ENCODE data around the gene COL6A3.
"Not testable (repeated sequence)": the region's sequence is repeated elsewhere in the genome, so short reads cannot be mapped to it uniquely, and the experiment has no call there.

Gene COL6A3

DNA sequence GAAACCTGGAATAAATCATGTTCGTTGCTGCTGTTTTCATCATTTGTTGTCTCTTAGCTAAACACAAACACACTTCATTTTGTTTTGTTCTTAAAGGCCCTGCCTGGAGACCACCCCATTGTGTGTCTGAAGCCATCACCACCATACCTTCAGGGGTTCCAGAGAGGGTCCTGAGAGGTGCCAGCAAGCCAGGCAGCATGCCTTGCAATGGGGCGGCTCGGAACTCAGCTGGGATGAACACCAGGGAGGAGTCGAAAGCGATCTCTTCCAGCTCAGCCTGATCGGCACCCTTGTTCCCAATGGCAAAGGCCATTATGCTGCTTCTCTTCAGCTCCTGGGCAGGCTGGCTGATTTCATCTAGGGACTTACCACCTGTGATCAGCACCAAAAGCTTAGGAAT, 33.2 kb downstream of the COL6A3 start:
- no peak for DNase-seq (ENCODE audit: low read depth in 2 of 2)

GRCh38 chr2:237379636-237380035, 34.3 kb downstream of the COL6A3 start:
- no peak for DNase-seq (ENCODE audit: low read depth in 2 of 2)

DNA sequence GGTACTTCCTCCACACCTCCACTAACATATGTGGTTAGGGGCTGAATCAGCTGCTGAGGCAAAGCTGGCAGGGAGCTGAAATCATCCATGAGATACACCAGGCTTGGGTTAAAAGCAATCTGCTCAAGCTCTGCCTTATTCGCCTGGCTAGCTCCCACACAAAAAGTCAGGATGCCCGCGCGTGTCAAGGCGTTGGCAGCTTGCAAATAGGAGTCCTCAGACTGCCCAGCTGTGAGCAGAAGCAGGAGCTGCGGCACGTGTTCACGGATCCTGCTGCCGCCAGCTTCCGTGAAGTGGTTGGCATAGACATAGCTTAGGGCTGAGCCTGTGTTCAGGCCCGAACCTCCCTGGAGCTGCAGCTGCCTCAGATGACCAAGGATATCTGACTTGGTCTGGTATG, 35.3 kb downstream of the COL6A3 start:
- DNase-seq (ENCODE audit: low read depth in 2 of 2) = no peak

DNA sequence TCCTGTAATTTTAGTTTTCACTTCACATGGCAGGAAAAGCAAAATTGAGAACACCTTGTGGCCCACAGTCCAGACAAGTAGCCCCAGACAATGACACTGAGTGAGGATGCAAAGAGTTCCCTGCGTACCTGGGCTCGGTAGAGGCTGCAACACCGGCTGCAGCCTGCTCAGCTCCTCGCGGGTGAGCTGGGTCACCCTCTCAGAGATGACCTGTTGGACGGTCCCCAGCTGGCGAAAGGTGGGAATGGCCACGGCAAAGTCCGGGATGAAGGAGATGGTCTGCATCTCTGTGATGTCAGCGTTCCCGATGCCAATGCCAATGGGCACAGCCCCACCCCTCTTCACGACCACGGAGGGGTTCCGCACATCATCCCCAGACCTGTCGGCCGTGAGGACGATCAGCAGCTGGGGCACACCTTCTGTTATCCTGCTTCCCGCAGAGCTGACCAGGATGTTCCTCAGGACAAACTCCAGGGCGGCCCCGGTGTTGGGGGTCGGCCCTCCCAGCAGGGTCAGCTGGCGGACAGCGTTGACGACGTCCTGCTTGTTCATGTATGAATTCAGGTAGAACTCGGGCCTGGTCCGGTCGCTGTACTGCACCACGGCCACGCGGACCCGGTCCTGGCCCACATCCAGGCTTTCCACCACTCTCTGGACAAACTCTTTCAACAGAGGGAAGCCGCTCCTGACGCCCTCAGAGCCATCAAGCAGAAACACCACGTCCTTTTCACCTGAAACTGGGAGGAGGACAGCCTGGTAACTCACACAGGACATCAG, 39.5 kb downstream of the COL6A3 start:
- DNase-seq (ENCODE audit: low read depth in 2 of 2) = no peak

DNA sequence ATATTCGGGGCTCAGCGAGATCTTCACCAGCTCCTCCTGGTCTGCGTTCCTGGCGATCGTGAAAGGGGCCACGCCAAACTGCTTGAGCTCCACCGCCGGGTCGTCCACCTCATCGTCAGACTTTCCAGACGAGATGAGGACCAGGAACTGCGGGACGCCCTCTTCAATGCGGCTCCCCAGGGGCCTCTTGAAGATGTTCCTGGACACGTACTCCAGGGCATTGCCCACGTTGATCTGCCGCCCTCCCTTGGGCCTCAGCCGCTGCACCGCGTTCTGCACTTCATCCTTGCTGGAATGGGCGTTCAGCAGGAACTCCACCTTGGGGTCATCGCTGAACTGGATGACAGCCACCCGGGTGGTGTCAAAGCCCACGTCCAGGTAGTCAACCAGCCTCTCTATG, 42.1 kb downstream of the COL6A3 start:
- DNase-seq (ENCODE audit: low read depth in 2 of 2) = no peak

DNA sequence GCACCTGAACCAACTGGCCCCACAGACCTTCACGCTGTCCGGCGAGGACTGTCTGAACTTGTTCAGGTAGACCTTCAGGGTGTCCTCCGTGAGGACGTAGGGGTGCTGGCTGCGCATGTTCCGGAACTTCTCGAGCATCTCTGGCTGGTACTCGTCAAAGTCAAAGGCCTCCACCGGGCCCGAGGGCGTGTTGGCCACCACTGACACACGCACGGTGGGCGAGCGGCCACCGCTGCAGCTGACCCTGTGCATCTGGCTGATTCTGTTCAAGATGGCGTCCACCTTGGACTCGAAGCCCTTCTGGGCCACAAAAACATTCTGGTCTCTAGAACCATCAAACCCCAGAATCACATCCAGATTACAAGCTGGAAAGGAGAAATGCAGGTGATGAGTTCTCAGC, 48.3 kb downstream of the COL6A3 start:
- no peak for DNase-seq (ENCODE audit: low read depth in 2 of 2)

GRCh38 chr2:237364655-237365054, 49.3 kb downstream of the COL6A3 start:
- DNase-seq (ENCODE audit: low read depth in 2 of 2) = no peak

DNA sequence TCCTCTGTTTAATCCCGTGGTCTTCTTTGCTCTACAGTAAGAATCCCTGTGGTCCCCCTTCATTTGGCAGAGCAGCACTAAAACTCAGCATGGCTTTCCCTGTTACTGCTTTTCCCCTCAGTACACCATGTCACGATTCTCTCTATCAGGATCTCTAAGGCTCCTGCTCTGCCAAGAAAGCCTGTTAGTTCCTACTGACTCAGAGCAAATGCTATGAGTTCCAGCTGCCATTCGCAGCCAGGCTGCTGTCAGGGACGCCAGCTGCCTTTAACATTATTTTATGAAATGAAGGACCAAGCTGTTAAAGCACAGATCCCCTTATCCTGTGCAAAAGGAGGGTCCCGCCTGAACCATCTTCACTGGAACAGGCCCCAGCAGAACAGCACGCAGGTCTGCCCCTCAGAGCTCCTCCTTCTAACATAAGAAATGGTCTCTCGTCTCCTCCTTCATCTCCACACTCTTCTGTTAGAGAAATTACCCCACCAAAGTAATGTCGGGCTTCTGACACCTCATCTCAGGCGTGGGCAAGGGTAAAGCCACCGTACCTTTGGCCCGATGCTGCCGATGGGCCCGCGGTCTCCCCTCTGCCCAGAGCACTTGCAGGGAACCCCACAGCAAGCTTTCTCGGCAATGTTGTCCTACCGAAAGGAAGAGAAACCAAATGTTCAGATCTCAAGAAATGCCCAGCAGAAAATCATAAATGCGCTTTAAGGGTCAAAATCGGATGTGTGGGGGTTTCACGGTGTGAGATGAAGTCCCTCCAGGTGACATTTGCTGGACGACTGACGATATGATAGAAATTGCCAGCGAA, 52.6 kb downstream of the COL6A3 start:
- DNase-seq (ENCODE audit: low read depth in 2 of 2) = no peak

GRCh38 chr2:237359894-237360780, 53.8 kb downstream of the COL6A3 start:
- DNase-seq (ENCODE audit: low read depth in 2 of 2) = no peak

GRCh38 chr2:237359518-237359840, 54.5 kb downstream of the COL6A3 start:
- DNase-seq (ENCODE audit: low read depth in 2 of 2) = no peak

DNA sequence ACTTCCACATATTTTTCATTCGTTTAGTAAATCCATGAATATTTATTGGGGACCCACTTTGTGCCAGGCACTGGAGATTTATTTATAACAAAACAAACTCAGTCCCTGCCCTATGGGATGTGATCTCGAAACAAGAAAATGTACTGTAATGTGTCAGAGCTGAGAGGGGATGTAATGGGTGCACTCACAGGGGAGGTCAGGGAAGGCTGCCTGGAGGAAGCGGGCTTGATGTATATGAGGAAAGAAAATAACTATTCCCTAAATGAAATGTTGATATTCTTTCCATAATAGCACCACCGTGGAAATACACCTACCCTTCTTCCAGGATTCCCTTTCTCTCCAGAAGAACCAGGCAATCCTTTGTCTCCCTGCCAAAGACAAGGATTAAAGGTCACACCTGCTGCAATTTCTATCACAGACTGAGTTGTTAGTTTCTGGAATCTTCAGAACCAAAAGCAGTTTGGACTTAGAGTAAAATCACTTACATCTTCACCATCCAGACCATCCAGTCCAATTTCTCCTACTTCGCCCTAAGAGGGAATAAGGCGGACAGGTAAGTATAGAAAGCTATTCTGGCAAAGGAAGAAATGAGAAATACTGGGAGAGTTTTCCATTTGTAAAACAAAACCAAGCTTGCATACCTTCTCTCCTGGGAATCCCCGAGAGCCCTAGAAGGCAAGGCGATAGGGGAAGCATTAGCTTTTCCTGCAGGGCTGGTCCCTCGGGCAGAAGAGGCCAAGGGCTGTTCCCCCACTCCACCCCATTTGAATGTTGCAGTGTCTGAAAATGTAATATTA, 55.0 kb downstream of the COL6A3 start:
- no peak for DNase-seq (ENCODE audit: low read depth in 2 of 2)

GRCh38 chr2:237355701-237356100, 58.3 kb downstream of the COL6A3 start:
- DNase-seq (ENCODE audit: low read depth in 2 of 2) = no peak

DNA sequence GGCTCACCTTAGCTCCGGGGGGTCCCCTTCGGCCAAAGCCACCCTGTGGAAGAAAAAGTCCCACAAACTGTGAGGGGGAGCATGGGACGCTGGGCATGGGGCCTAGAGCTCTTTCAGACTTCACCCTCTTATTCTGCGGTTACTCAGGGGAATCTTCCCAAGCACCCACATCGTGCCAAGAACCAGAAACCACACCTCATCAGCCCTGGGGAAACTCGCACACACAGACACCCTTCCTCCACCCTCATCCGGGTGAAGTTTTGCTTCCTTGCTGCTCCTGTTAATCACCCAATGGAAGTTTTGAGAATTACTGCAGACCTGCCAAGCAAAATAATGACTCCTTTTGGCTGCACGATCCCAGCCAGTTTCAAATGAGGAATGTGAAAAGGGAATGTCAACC, 59.1 kb downstream of the COL6A3 start:
- DNase-seq (ENCODE audit: low read depth in 2 of 2) = no peak

DNA sequence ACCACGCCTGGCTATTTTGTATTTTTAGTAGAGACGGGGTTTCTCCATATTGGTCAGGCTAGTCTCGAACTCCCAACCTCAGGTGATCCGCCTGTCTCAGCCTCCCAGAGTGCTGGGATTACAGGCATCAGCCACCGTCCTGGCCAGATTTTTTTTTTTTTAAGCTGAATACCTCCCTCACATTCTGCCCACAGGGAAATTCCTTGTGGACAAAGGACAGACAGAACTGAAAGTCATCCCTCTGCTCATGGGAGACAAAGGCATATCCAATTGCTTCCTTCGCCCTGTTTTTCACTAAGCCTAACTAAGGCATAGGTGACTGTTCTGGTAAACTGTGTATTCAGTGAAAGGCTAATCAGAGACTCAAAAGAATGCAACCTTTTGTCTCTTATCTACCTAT, 59.8 kb downstream of the COL6A3 start:
- not testable (repeated sequence) for DNase-seq (ENCODE audit: low read depth in 2 of 2)

DNA sequence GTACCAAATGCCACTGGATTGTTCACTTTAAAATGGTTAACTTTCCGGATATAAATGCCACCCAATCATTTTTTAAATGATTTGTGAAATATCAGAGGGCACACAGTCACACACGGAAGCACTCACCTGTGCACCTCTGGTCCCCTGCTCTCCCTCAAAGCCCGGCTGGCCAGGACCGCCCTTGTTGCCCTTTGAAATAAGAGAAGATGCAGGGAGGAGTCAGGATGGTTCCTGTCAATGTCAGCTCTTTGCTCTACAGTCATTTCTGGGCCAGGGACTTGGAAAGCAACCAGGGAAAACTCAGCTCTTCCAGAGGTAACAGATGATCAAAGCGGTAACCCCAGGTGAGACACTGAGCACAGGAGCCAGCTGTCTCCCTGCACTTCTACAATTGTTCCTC, 60.7 kb downstream of the COL6A3 start:
- no peak for DNase-seq (ENCODE audit: low read depth in 2 of 2)

DNA sequence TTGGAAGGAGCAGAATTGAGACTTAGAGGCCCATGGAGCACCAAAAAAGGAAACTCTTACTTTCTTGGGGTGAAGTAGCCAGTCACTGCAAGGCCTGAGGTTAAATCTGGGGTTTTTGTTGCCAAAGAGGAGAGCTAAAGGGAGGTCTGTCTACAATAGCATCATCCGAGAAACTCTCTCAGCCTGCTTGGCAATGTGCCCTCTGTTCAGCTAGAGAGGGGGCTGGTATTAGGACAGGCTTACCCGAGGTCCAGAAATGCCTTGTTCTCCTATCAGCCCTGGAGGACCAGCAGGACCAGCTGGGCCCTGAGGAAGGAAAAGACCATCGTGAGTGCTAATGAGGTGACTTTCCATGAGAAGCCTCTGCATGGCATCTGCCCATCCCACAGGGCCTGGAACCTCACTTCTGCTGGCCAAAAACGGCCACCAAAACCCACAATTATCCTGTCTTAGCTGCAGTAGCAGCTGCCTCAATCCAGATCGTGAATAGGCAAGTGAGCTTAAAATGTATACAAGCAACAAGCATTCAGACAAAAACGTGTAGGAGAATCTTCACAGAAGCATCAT, 61.6 kb downstream of the COL6A3 start:
- DNase-seq (ENCODE audit: low read depth in 2 of 2) = no peak

GRCh38 chr2:237351796-237352195, 62.2 kb downstream of the COL6A3 start:
- no peak for DNase-seq (ENCODE audit: low read depth in 2 of 2)

DNA sequence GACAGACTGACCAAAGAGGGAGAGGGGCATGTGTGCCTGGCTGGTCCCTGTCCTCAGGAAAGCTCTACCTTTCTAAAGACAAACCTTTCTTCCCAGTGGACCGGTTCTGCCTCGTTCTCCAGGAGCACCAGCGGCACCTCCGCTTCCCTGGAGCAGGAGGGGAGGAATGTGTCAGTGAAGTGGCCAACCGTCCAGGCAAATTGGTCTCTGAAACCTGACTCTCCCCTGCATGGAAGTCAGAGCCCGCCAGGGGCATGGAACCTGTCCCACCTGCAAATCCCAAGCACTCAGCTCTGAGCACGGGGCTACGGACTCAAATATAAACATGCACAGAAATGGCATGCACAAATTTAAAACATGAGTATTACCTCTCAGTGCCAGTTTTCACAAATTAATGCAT, 62.9 kb downstream of the COL6A3 start:
- DNase-seq (ENCODE audit: low read depth in 2 of 2) = no peak

DNA sequence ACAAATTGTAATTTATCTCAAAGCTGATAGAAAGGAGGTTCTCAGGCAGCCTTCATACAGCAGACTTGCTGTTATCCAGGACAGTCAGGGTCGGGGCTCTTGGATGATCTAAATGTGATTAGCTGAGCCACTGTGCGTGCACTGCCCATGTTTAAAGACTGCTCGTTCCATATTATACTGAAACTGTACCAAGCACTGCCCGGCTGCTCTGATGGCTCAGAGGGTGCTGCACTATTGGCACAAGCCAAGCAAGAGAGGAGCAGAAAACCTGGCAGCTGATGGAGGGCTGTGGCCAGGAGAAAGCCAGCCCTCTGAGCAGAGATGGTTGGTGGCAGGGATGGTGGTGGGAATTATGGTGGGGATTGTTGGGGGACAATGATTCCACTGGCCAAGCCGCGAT, 63.4 kb downstream of the COL6A3 start:
- DNase-seq (ENCODE audit: low read depth in 2 of 2) = no peak

- no peak for DNase-seq (ENCODE audit: low read depth in 2 of 2)
Observed at GRCh38 chr2:237350070-237350469, 63.9 kb downstream of the COL6A3 start.

DNA sequence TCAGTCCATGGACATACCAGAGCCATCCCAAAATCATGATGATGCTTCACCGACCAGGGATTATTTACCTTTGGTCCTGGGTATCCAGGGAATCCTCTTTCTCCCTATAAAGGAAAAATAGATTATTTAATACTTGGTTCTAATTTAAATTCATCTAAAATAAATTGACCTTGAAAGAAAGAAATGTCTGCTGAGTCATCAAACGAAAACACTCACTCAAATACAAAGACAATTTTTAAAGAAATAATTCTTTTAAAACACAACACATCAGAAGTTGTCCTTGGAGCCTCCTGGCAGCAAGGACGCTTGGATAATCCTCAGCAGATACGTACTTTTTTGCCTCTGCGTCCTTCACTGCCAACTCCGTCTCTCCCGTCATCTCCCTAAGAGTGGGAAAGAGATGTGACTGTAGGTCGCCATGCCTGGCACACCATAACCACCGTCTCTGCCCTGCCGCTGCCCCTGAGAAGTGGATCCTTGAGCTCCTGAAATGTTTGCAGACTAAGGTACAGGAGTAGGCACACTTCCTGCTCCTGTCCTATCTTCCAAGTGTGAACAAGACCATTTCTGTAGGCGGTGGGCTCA, 65.6 kb downstream of the COL6A3 start:
- no peak for DNase-seq (ENCODE audit: low read depth in 2 of 2)
